ENCODE measurements around the gene GOLGA8M.
"Not testable (repeated sequence)": the region's sequence is repeated elsewhere in the genome, so short reads cannot be mapped to it uniquely, and the experiment has no call there.

Gene GOLGA8M

GRCh38 chr15:28660750-28661149, 51.5 kb downstream of the GOLGA8M start:
- DNase-seq (ENCODE audit: low spot score): not testable (repeated sequence)

GRCh38 chr15:28656018-28656360, 56.2 kb downstream of the GOLGA8M start:
- DNase-seq (ENCODE audit: low spot score): not testable (repeated sequence)

GRCh38 chr15:28655329-28656017, 56.7 kb downstream of the GOLGA8M start:
- DNase-seq (ENCODE audit: low spot score): not testable (repeated sequence)

GRCh38 chr15:28654194-28654593, 58.0 kb downstream of the GOLGA8M start:
- DNase-seq (ENCODE audit: low spot score): not testable (repeated sequence)

GRCh38 chr15:28652538-28652937, 59.7 kb downstream of the GOLGA8M start:
- not testable (repeated sequence) for DNase-seq (ENCODE audit: low spot score)
